Hepatocyte (in vitro differentiated cells): ENCODE data around the gene NELFB. TPM values are rescaled to one million over a fixed set of nuclear protein-coding genes. Genes with fewer than 3 reads are reported as not detected.

Source experiments
- DNase-seq: peaks from one replicate; pipeline ENCODE4 v3.0.0-alpha.2; 2016; ENCODE audit warnings: low spot score
- H2AFZ ChIP-seq: fragments of 200-600 bp; sonication (generic); 2 replicates; pipeline ENCODE4 v1.6.0; 2016; ENCODE audit warnings: antibody characterized with exemption, mild to moderate bottlenecking
- H3K27ac ChIP-seq: fragments of 200-600 bp; sonication (generic); 2 replicates; pipeline ENCODE4 v1.5.1; 2016; ENCODE audit warnings: mild to moderate bottlenecking
- H3K27me3 ChIP-seq: fragments of 200-600 bp; sonication (generic); 2 replicates; pipeline ENCODE4 v1.6.1; 2016
- H3K36me3 ChIP-seq: fragments of 200-600 bp; sonication (generic); replicated peaks from 2 replicates; pipeline ENCODE4 v1.5.1; 2016; ENCODE audit warnings: low read depth; ENCODE audit not compliant: insufficient read depth
- H3K4me1 ChIP-seq: fragments of 200-600 bp; sonication (generic); 2 replicates; pipeline ENCODE4 v1.5.1; 2016; ENCODE audit warnings: mild to moderate bottlenecking, moderate library complexity; ENCODE audit not compliant: insufficient read depth
- H3K4me2 ChIP-seq: fragments of 200-600 bp; sonication (generic); 2 replicates; pipeline ENCODE4 v1.6.0; 2016
- H3K4me3 ChIP-seq: fragments of 200-600 bp; sonication (generic); 2 replicates; pipeline ENCODE4 v1.5.1; 2016; ENCODE audit warnings: mild to moderate bottlenecking
- H3K79me2 ChIP-seq: fragments of 200-600 bp; sonication (generic); 2 replicates; pipeline ENCODE4 v1.6.0; 2017; ENCODE audit warnings: mild to moderate bottlenecking
- H3K9me2 ChIP-seq: fragments of 200-600 bp; sonication (generic); replicated peaks from 2 replicates; pipeline ENCODE4 v1.6.0; 2017; ENCODE audit warnings: mild to moderate bottlenecking; ENCODE audit not compliant: insufficient read depth
- H3K9me3 ChIP-seq: fragments of 200-600 bp; sonication (generic); 2 replicates; pipeline ENCODE4 v1.5.1; 2016; ENCODE audit warnings: low read depth, mild to moderate bottlenecking
- H4K20me1 ChIP-seq: fragments of 200-600 bp; sonication (generic); 2 replicates; pipeline ENCODE4 v1.6.0; 2016; ENCODE audit warnings: mild to moderate bottlenecking; ENCODE audit not compliant: insufficient read depth, poor library complexity, severe bottlenecking
- CTCF ChIP-seq: fragments of 200-600 bp; sonication (generic); IDR thresholded peaks from 2 replicates; pipeline ENCODE4 v1.5.1; 2016; ENCODE audit warnings: antibody characterized with exemption, mild to moderate bottlenecking; ENCODE audit not compliant: poor library complexity
- EZH2 ChIP-seq: fragments of 200-600 bp; sonication (generic); IDR thresholded peaks from 2 replicates; pipeline ENCODE4 v1.6.1; 2016; ENCODE audit warnings: antibody characterized with exemption, mild to moderate bottlenecking, borderline replicate concordance
- EZH2phosphoT487 ChIP-seq: fragments of 200-600 bp; sonication (generic); IDR thresholded peaks from one replicate; pipeline ENCODE4 v1.6.1; 2018; ENCODE audit warnings: antibody characterized with exemption, mild to moderate bottlenecking, low read depth, moderate library complexity; ENCODE audit not compliant: unreplicated experiment, severe bottlenecking
- WGBS: methylation state at CpG from one replicate; pipeline ENCODE4 v1.1.6; 2016; ENCODE audit warnings: low lambda C conversion rate; ENCODE audit errors: missing lambda C conversion rate; 5-methylcytosine and 5-hydroxymethylcytosine counted together
- polyA plus RNA-seq: library from polyadenylated mRNA; unstranded; fragments of >200 nt; fragmentation: Nextera tagmentation; extraction: Ambion mirVana; gene quantifications from 2 replicates; pipeline ENCODE4 v1.2.1, GENCODE V29; 2016
- total RNA-seq: library from RNA; depleted of rRNA; stranded (reverse); fragments of >200 nt; gene quantifications from 2 replicates; pipeline ENCODE4 v1.2.3, GENCODE V29; 2014

NELFB gene
- total and polyA plus RNA-seq, 2 experiments from 2014 or later, result 41.4 to 63.5 TPM

GRCh38 chr9:137227853-137228505, 27.1 kb upstream of the NELFB start:
- H3K4me1 ChIP-seq, result peaks cover 50% of the 10 kb centered on the region
- no peak overlapping the region for H2AFZ ChIP-seq
- DNase-seq, result no peak
- no peaks in the 10 kb centered on the region for H3K79me2 ChIP-seq
- no peak for TF ChIP-seq EZH2phosphoT487
- no peaks in the 10 kb centered on the region for H3K36me3 ChIP-seq
- WGBS, result 64% methylated on average over 12 of the region's 18 CpGs
- H3K9me3 ChIP-seq, result no peaks in the 10 kb centered on the region
- H3K27me3 ChIP-seq, result no peaks in the 10 kb centered on the region
- H3K27ac ChIP-seq, result no peak overlapping the region
- H3K9me2 ChIP-seq, result no peaks in the 10 kb centered on the region
- no peaks in the 10 kb centered on the region for H4K20me1 ChIP-seq
- H3K4me2 ChIP-seq, result peak overlapping the region; percentile 29
- H3K4me3 ChIP-seq, result no peak overlapping the region

GRCh38 chr9:137228506-137228967, 26.6 kb upstream of the NELFB start:
- no peak for TF ChIP-seq EZH2phosphoT487
- no peak for TF ChIP-seq EZH2
- TF ChIP-seq CTCF, result no peak
- Histone ChIP-seq H3K79me2 (no peaks in the 10 kb centered on the region), H3K4me1 (peaks cover 49% of the 10 kb centered on the region), H2AFZ (no peak overlapping the region), H3K27me3 (no peaks in the 10 kb centered on the region), H3K9me3 (no peaks in the 10 kb centered on the region), H3K4me3 (no peak overlapping the region), H4K20me1 (no peaks in the 10 kb centered on the region), H3K4me2 (peak overlapping the region; percentile 29), H3K27ac (no peak overlapping the region), H3K9me2 (no peaks in the 10 kb centered on the region), H3K36me3 (no peaks in the 10 kb centered on the region)
- 90% methylated on average over 25 of the region's 29 CpGs for WGBS
- DNase-seq, result no peak

GRCh38 chr9:137228968-137229896, 25.9 kb upstream of the NELFB start:
- H3K27me3 ChIP-seq, result no peaks in the 10 kb centered on the region

More at GRCh38 chr9:137228968-137229896, 25.9 kb upstream of the NELFB start:
- Histone ChIP-seq H3K4me2 (peak overlapping the region; percentile 50), H3K27ac (peak overlapping the region; percentile 87), H3K9me3 (no peaks in the 10 kb centered on the region), H3K4me3 (no peak overlapping the region), H4K20me1 (no peaks in the 10 kb centered on the region), H3K79me2 (no peaks in the 10 kb centered on the region), H3K36me3 (no peaks in the 10 kb centered on the region), H3K4me1 (peaks cover 45% of the 10 kb centered on the region), H2AFZ (no peak overlapping the region), H3K9me2 (no peaks in the 10 kb centered on the region)
- TF ChIP-seq EZH2phosphoT487 (no peak), EZH2 (no peak), CTCF (no peak)
- no peak for DNase-seq
- 90% methylated on average over 25 of the region's 27 CpGs for WGBS
